ENCODE data around the gene ASB13. TPM values are rescaled to one million over a fixed set of nuclear protein-coding genes. Genes with fewer than 3 reads are reported as not detected.

The ASB13 gene
- total and polyA plus RNA-seq, 2 experiments from 2014 or later: 16.9 to 18.1 TPM

DNA sequence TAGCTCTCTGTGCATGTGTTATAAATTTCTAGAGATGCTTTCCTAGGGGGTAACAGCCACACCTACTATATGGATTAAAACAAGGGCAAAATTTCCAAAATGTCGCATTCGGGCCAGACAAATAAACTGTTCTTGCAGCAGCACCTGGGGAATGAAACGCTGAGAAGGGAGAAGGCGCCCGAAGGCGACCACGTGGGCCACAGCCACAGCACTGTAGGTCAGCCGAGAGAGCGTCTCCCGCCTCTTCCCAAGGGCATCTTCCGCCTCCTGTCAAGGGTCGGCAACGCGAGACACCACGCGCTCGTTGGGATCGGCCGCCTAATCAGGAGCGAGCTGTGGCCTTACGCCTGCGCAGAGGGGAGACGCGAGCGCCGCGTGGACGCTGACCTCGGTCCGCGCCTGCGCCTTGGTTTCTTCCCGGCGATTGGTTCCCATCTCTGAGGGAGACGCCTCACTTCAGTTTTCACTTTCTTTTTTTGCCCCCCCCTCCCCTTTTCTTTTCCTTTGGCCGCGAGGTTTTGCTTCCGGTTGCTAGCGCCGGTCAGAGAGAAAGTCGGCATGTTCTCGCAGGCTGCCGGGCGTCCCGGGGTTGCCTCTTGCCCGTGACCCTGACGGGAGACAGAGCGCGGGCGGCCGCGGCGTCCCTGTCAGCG lies 18.0 kb upstream of the ASB13 start, which contains the start of gene TASOR2:
Gene TASOR2 (plus strand): TSS at position 521 of the 653 bp plus-strand sequence. CDS start 35,805 bp downstream, outside the sequence.
- 1% methylated on average over 54 of the region's 54 CpGs for WGBS (ENCODE audit: low lambda C conversion rate, missing lambda C conversion rate)
- H3K4me1 ChIP-seq (ENCODE audit: insufficient read depth): peaks cover 10% of the 10 kb centered on the region
- H3K27ac ChIP-seq: peak within 1 kb of the TSS; percentile 89
- H3K4me3 ChIP-seq: peak within 1 kb of the TSS; percentile 97
- peak within 1 kb of the TSS; percentile 84 for H3K4me2 ChIP-seq
- H3K36me3 ChIP-seq (replicated peaks; ENCODE audit: insufficient read depth, low read depth): no peaks in the 10 kb centered on the region
- peaks cover 38% of the 10 kb centered on the region for H3K79me2 ChIP-seq
- TF ChIP-seq EZH2 (IDR thresholded peaks at IDR 0.05; ENCODE audit: borderline replicate concordance): no peak
- no peak for TF ChIP-seq EZH2phosphoT487 (IDR thresholded peaks at IDR 0.05; ENCODE audit: low read depth, severe bottlenecking, unreplicated experiment)
- no peak for TF ChIP-seq CTCF (IDR thresholded peaks at IDR 0.05; ENCODE audit: poor library complexity)
- H3K9me3 ChIP-seq (ENCODE audit: low read depth): no peaks in the 10 kb centered on the region
- H3K27me3 ChIP-seq: no peaks in the 10 kb centered on the region
- H4K20me1 ChIP-seq (ENCODE audit: insufficient read depth, poor library complexity, severe bottlenecking): peaks cover 9% of the 10 kb centered on the region
- H2AFZ ChIP-seq: peak within 1 kb of the TSS; percentile 69
- no peaks in the 10 kb centered on the region for H3K9me2 ChIP-seq (replicated peaks; ENCODE audit: insufficient read depth)
- peak; percentile 99 for DNase-seq (ENCODE audit: low spot score)

DNA sequence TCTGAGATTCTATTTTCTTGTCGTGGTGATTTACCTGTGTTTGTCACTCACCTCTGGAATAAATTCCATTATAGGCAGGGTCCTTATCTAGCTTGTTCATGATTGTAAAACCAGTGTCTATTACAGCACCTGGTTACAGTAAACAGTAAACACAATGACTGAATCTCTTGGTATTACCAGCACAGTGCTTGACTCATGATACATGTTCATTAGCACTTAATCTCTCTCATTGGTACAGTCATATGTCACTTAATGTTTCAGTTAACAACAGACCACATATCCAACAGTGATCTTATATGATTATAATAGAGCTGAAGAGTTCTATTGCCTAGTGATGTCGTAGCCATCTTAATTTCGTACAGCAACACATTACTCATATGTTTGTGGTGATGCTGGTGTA lies 16.7 kb upstream of the ASB13 start:
- no peak overlapping the region for H3K4me3 ChIP-seq
- peaks cover 25% of the 10 kb centered on the region for H3K79me2 ChIP-seq
- no peak overlapping the region for H3K4me2 ChIP-seq
- no peak overlapping the region for H3K27ac ChIP-seq
- TF ChIP-seq CTCF (IDR thresholded peaks at IDR 0.05; ENCODE audit: poor library complexity) (no peak), EZH2 (IDR thresholded peaks at IDR 0.05; ENCODE audit: borderline replicate concordance) (no peak)
- 89% methylated on average over 3 of the region's 3 CpGs for WGBS (ENCODE audit: low lambda C conversion rate, missing lambda C conversion rate)
- no peak for DNase-seq (ENCODE audit: low spot score)
- peaks cover 10% of the 10 kb centered on the region for H3K4me1 ChIP-seq (ENCODE audit: insufficient read depth)
- H3K9me2 ChIP-seq (replicated peaks; ENCODE audit: insufficient read depth): no peaks in the 10 kb centered on the region
- no peaks in the 10 kb centered on the region for H3K36me3 ChIP-seq (replicated peaks; ENCODE audit: insufficient read depth, low read depth)
- no peaks in the 10 kb centered on the region for H3K9me3 ChIP-seq (ENCODE audit: low read depth)
- H4K20me1 ChIP-seq (ENCODE audit: insufficient read depth, poor library complexity, severe bottlenecking): peaks cover 9% of the 10 kb centered on the region
- no peak overlapping the region for H2AFZ ChIP-seq
- H3K27me3 ChIP-seq: no peaks in the 10 kb centered on the region

DNA sequence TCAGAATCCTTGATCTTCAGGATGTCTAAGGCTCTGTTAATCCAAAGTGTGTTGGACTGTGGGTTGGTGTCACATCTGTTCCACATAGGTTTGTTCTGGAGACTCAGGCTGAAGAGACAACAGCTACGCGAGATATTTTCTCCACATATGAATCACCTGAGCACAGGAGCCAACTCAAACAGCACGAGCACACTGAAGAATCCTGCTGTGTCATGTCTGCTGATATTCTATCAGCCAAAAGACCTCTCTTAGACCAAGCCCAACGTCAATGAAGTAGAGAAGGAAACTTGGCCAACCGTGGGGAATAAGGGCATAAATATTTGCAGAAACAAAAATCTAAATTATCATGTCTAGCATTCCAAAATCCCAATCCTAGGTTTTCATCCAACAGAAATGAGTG lies 15.5 kb upstream of the ASB13 start:
- H2AFZ ChIP-seq: no peak overlapping the region

More for the DNA sequence above, 15.5 kb upstream of the ASB13 start:
- Histone ChIP-seq H3K9me2 (replicated peaks; ENCODE audit: insufficient read depth) (no peaks in the 10 kb centered on the region), H3K27ac (no peak overlapping the region), H3K4me1 (ENCODE audit: insufficient read depth) (peaks cover 10% of the 10 kb centered on the region), H3K4me2 (no peak overlapping the region), H3K27me3 (no peaks in the 10 kb centered on the region), H3K9me3 (ENCODE audit: low read depth) (no peaks in the 10 kb centered on the region), H3K79me2 (peaks cover 13% of the 10 kb centered on the region), H4K20me1 (ENCODE audit: insufficient read depth, poor library complexity, severe bottlenecking) (peaks cover 9% of the 10 kb centered on the region), H3K36me3 (replicated peaks; ENCODE audit: insufficient read depth, low read depth) (no peaks in the 10 kb centered on the region), H3K4me3 (no peak overlapping the region)
- WGBS (ENCODE audit: low lambda C conversion rate, missing lambda C conversion rate): 90% methylated on average over 5 of the region's 5 CpGs
- DNase-seq (ENCODE audit: low spot score): no peak
- TF ChIP-seq EZH2 (IDR thresholded peaks at IDR 0.05; ENCODE audit: borderline replicate concordance) (no peak), CTCF (IDR thresholded peaks at IDR 0.05; ENCODE audit: poor library complexity) (no peak), EZH2phosphoT487 (IDR thresholded peaks at IDR 0.05; ENCODE audit: low read depth, severe bottlenecking, unreplicated experiment) (no peak)
